Mucosa of rectum (tissue), 2 donors: ENCODE results near the gene RBP5.

ENCODE experiments used
- H3K27ac ChIP-seq, 2 donors: one replicate each; pipeline ENCODE4 v1.7.0; 2013; ENCODE audit warnings: inconsistent platforms in 2 of 2, low read depth in 2 of 2, low read length in 2 of 2
- H3K27me3 ChIP-seq, 2 donors: one replicate each; pipeline ENCODE4 v1.7.0; 2013; ENCODE audit warnings: low read length in 2 of 2; ENCODE audit not compliant: control insufficient read depth in 2 of 2, insufficient read depth in 2 of 2
- H3K36me3 ChIP-seq, 2 donors: one replicate each; pipeline ENCODE4 v1.7.0; 2013; ENCODE audit warnings: low read length in 2 of 2; ENCODE audit not compliant: control insufficient read depth in 2 of 2, insufficient read depth in 2 of 2
- H3K4me1 ChIP-seq, 2 donors: one replicate each; pipeline ENCODE4 v1.7.0; 2013; ENCODE audit warnings: low read length in 2 of 2, mild to moderate bottlenecking in 1 of 2; ENCODE audit not compliant: control insufficient read depth in 2 of 2, insufficient read depth in 2 of 2
- H3K4me3 ChIP-seq, 2 donors: one replicate each; pipeline ENCODE4 v1.7.0; 2013; ENCODE audit warnings: low read length in 2 of 2
- H3K9ac ChIP-seq, 2 donors: one replicate each; pipeline ENCODE4 v1.7.0; 2013; ENCODE audit warnings: low read length in 2 of 2, low read depth in 1 of 2, mild to moderate bottlenecking in 1 of 2
- H3K9me3 ChIP-seq, 2 donors: one replicate each; pipeline ENCODE4 v1.7.0; 2013; ENCODE audit warnings: low read length in 2 of 2; ENCODE audit not compliant: control insufficient read depth in 2 of 2
- donor health status: healthy.
- donor health status: Normal muscosa, but diverticular disease.

The RBP5 gene

GRCh38 chr12:7158781-7159609, 30.3 kb upstream of the RBP5 start:
- H3K4me1 ChIP-seq, result no peaks in the 10 kb centered on the region
- no peak overlapping the region for H3K27ac ChIP-seq
- H3K36me3 ChIP-seq, result peaks cover 0 to 4% of the 10 kb centered on the region in 2 donors
- H3K4me3 ChIP-seq, result no peak overlapping the region
- H3K9me3 ChIP-seq, result no peaks in the 10 kb centered on the region
- H3K9ac ChIP-seq, result no peak overlapping the region
- peaks cover 5 to 11% of the 10 kb centered on the region in 2 donors for H3K27me3 ChIP-seq

GRCh38 chr12:7157391-7157790, 28.7 kb upstream of the RBP5 start:
- no peaks in the 10 kb centered on the region for H3K4me1 ChIP-seq
- H3K36me3 ChIP-seq, result peaks cover 0 to 4% of the 10 kb centered on the region in 2 donors
- no peak overlapping the region for H3K27ac ChIP-seq
- no peak overlapping the region for H3K9ac ChIP-seq
- H3K4me3 ChIP-seq, result no peak overlapping the region
- H3K27me3 ChIP-seq, result no peaks in the 10 kb centered on the region
- H3K9me3 ChIP-seq, result no peaks in the 10 kb centered on the region

- Histone ChIP-seq H3K9me3 (no peaks in the 10 kb centered on the region), H3K4me3 (no peak overlapping the region), H3K4me1 (no peaks in the 10 kb centered on the region), H3K36me3 (peaks cover 0 to 4% of the 10 kb centered on the region in 2 donors), H3K27me3 (no peaks in the 10 kb centered on the region), H3K9ac (no peak overlapping the region), H3K27ac (no peak overlapping the region)
Measured at GRCh38 chr12:7156259-7157197, 27.8 kb upstream of the RBP5 start.

- Histone ChIP-seq H3K27ac (no peak overlapping the region), H3K9ac (no peak overlapping the region), H3K27me3 (no peaks in the 10 kb centered on the region), H3K4me3 (no peak overlapping the region), H3K36me3 (peaks cover 3 to 10% of the 10 kb centered on the region in 2 donors), H3K9me3 (no peaks in the 10 kb centered on the region), H3K4me1 (no peaks in the 10 kb centered on the region)
Measured at GRCh38 chr12:7155471-7156034, 26.9 kb upstream of the RBP5 start.

GRCh38 chr12:7154901-7155470, 26.3 kb upstream of the RBP5 start:
- Histone ChIP-seq H3K27me3 (no peaks in the 10 kb centered on the region), H3K4me1 (no peaks in the 10 kb centered on the region), H3K9me3 (no peaks in the 10 kb centered on the region), H3K36me3 (peaks cover 9 to 13% of the 10 kb centered on the region in 2 donors), H3K27ac (no peak overlapping the region), H3K9ac (no peak overlapping the region), H3K4me3 (no peak overlapping the region)

DNA sequence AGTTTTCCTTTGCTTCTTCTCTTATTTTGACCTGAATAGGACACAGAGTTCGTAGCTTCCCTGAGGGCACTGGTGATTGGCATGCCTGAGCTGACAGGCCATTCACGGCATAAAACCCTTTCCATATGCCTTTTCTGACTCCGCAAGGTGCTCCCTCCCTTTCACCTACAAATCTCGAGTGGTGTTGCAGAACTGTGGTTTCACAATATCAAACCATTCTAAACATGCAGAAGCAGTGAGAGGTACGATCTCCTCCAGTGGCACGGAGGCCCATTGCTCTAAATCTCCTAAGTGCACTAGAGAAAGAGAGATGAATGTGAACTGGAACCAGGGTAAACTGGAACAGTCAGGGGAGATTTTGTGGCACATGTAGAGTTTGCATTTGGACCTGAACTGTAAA, 25.4 kb upstream of the RBP5 start:
- Histone ChIP-seq H3K4me3 (no peak overlapping the region), H3K27ac (no peak overlapping the region), H3K36me3 (peaks cover 16 to 21% of the 10 kb centered on the region in 2 donors), H3K9ac (no peak overlapping the region), H3K9me3 (no peaks in the 10 kb centered on the region), H3K27me3 (no peaks in the 10 kb centered on the region), H3K4me1 (no peaks in the 10 kb centered on the region)

- H3K27me3 ChIP-seq, result no peaks in the 10 kb centered on the region
- peaks cover 20 to 22% of the 10 kb centered on the region in 2 donors for H3K36me3 ChIP-seq
- no peak overlapping the region for H3K4me3 ChIP-seq
- H3K9ac ChIP-seq, result no peak overlapping the region
- no peaks in the 10 kb centered on the region for H3K9me3 ChIP-seq
- no peak overlapping the region for H3K27ac ChIP-seq
- H3K4me1 ChIP-seq, result no peaks in the 10 kb centered on the region
Measured at GRCh38 chr12:7152818-7153217, 24.1 kb upstream of the RBP5 start.

GRCh38 chr12:7151532-7151931, 22.8 kb upstream of the RBP5 start:
- Histone ChIP-seq H3K27me3 (no peaks in the 10 kb centered on the region), H3K36me3 (peaks cover 18 to 20% of the 10 kb centered on the region in 2 donors), H3K9ac (no peak overlapping the region), H3K4me1 (no peaks in the 10 kb centered on the region), H3K27ac (no peak overlapping the region), H3K9me3 (no peaks in the 10 kb centered on the region), H3K4me3 (no peak overlapping the region)

- Histone ChIP-seq H3K9ac (no peak overlapping the region), H3K9me3 (no peaks in the 10 kb centered on the region), H3K4me3 (no peak overlapping the region), H3K27ac (no peak overlapping the region), H3K27me3 (no peaks in the 10 kb centered on the region), H3K36me3 (peaks cover 18 to 20% of the 10 kb centered on the region in 2 donors), H3K4me1 (no peaks in the 10 kb centered on the region)
Measured at GRCh38 chr12:7150841-7151240, 22.2 kb upstream of the RBP5 start.
